Spleen (tissue), 11 donors: ENCODE results near the gene BBS9. TPM values are rescaled to one million over a fixed set of nuclear protein-coding genes. Genes with fewer than 3 reads are reported as not detected.

Source experiments
- DNase-seq: peaks from one replicate; pipeline ENCODE4 v3.0.0-alpha.2; 2020
- H3K27ac ChIP-seq, 8 donors: fragments of 200-600 bp; sonication (generic) in 7 of 8; 1 replicate in 4 of 8; 2 replicates in 4 of 8; pipeline versions ENCODE4 v1.5.0 to v1.8.0; 2016 to 2021; ENCODE audit warnings: inconsistent platforms in 4 of 8, mild to moderate bottlenecking in 4 of 8, moderate library complexity in 1 of 8
- H3K27me3 ChIP-seq, 7 donors: fragments of 200-600 bp; sonication (generic) in 6 of 7; replicated peaks in 1 of 7; 1 replicate in 4 of 7; 2 replicates in 3 of 7; pipeline versions ENCODE4 v1.5.0 to v1.8.0; 2016 to 2021; ENCODE audit warnings: inconsistent platforms in 3 of 7, mild to moderate bottlenecking in 1 of 7
- H3K36me3 ChIP-seq, 6 donors: fragments of 200-600 bp; sonication (generic) in 5 of 6; 1 replicate in 4 of 6; 2 replicates in 2 of 6; pipeline versions ENCODE4 v1.5.0 to v1.8.0; 2016 to 2021; ENCODE audit warnings: inconsistent platforms in 2 of 6
- H3K4me1 ChIP-seq, 6 donors: fragments of 200-600 bp; sonication (generic) in 5 of 6; 1 replicate in 3 of 6; 2 replicates in 3 of 6; pipeline versions ENCODE4 v1.5.0 to v1.8.0; 2016 to 2021; ENCODE audit warnings: inconsistent platforms in 3 of 6
- H3K4me3 ChIP-seq, 8 donors: fragments of 200-600 bp; sonication (generic) in 7 of 8; 1 replicate in 4 of 8; 2 replicates in 4 of 8; pipeline versions ENCODE4 v1.5.0 to v1.8.0; 2016 to 2021; ENCODE audit warnings: inconsistent platforms in 4 of 8, mild to moderate bottlenecking in 4 of 8, moderate library complexity in 2 of 8
- H3K9me3 ChIP-seq, 8 donors: fragments of 200-600 bp; sonication (generic) in 7 of 8; 1 replicate in 4 of 8; 2 replicates in 4 of 8; pipeline versions ENCODE4 v1.5.0 to v1.8.0; 2016 to 2021; ENCODE audit warnings: inconsistent platforms in 4 of 8
- CTCF ChIP-seq, 11 experiments: fragments of 200-600 bp in 7 of 11; fragments of 450-650 bp in 4 of 11; sonication (generic) in 4 of 11; IDR thresholded peaks in 8 of 11; conservative IDR thresholded peaks in 3 of 11; 1 replicate in 7 of 11; 2 replicates in 4 of 11; pipeline versions ENCODE4 v1.4.0 to v1.8.0; 2016 to 2021; ENCODE audit warnings: antibody characterized with exemption in 11 of 11, inconsistent platforms in 4 of 11, mild to moderate bottlenecking in 1 of 11
- POLR2A ChIP-seq, 3 donors: fragments of 450-650 bp; IDR thresholded peaks; one replicate each; pipeline ENCODE4 v1.5.1; 2017; ENCODE audit warnings: antibody characterized with exemption in 3 of 3, mild to moderate bottlenecking in 1 of 3
- POLR2AphosphoS5 ChIP-seq, 3 donors: sonication (generic); formaldehyde crosslinking; IDR thresholded peaks; one replicate each; pipeline ENCODE4 v1.5.1; 2017; ENCODE audit warnings: antibody characterized with exemption in 3 of 3
- WGBS, 5 donors: extraction: QIAGEN DNeasy Blood & Tissue Kit in 3 of 5; methylation state at CpG; one replicate each; pipeline versions ENCODE4 v1.1.5 to v1.1.7; 2013 to 2018; 5-methylcytosine and 5-hydroxymethylcytosine counted together
- intact Hi-C: fragments of 100-400 bp; cut with DNase I; formaldehyde crosslinking; loops from one replicate; pipeline ENCODE4 v1.15.0; 2023; ENCODE audit warnings: low total_unique reads
- polyA plus RNA-seq, 3 donors: library from polyadenylated mRNA; stranded (reverse); fragments of 200-250 nt; gene quantifications; one replicate each; pipeline ENCODE4 v1.2.1, GENCODE V29; 2013
- total RNA-seq, 7 donors: library from RNA; depleted of rRNA in 3 of 7; stranded (reverse); fragments of >200 nt in 3 of 7; fragmentation: NEBNext Ultra II Directional in 4 of 7; extraction: Animal tissue kit (Norgen Biotek cat#: 25700) in 4 of 7; gene quantifications; one replicate each; pipeline versions ENCODE4 v1.1.0 to v1.2.1, GENCODE V29; 2016 to 2021
- donor health status: healthy with polysubstance abuse.
- donor health status: DM: no; HTN: no; CAD: no; lungs with moderate emphysema.
- donor health status: DM: no; HTN: no; CAD: no.
- donor health status: Bipolar disorder and iron deficiency.
- donor health status: healthy.
- donor health status: DM: no; HTN: no; CAD: no.
- donor health status: DM: yes; HTN: yes; CAD: no.

The BBS9 gene
- total and polyA plus RNA-seq, 10 donors = 2.3 to 44.1 (median 25.3) TPM

GRCh38 chr7:33220231-33220630 lies 90.9 kb downstream of the BBS9 start:
- H3K4me3 ChIP-seq = no peak overlapping the region
- intact Hi-C loops = no loop called here
- WGBS, 5 donors = 89 to 94% (median 92%) methylated on average over 4 of the region's 4 CpGs
- no peak overlapping the region for H3K27ac ChIP-seq
- no peaks in the 10 kb centered on the region for H3K27me3 ChIP-seq
- H3K9me3 ChIP-seq = peaks cover 0 to 6% (median 0%) of the 10 kb centered on the region in 8 donors
- DNase-seq = no peak
- peaks cover 0 to 4% (median 0%) of the 10 kb centered on the region in 6 donors for H3K36me3 ChIP-seq
- TF ChIP-seq CTCF (IDR thresholded peaks at IDR 0.05 in 8 of 11, conservative IDR thresholded peaks at IDR 0.05 in 3 of 11) (no peak), POLR2A (IDR thresholded peaks at IDR 0.05) (no peak), POLR2AphosphoS5 (IDR thresholded peaks at IDR 0.05) (no peak)
- no peaks in the 10 kb centered on the region for H3K4me1 ChIP-seq

GRCh38 chr7:33221390-33221789 lies 92.0 kb downstream of the BBS9 start:
- no peaks in the 10 kb centered on the region for H3K27me3 ChIP-seq
- DNase-seq = no peak
- TF ChIP-seq POLR2AphosphoS5 (IDR thresholded peaks at IDR 0.05) (no peak), CTCF (IDR thresholded peaks at IDR 0.05 in 8 of 11, conservative IDR thresholded peaks at IDR 0.05 in 3 of 11) (no peak), POLR2A (IDR thresholded peaks at IDR 0.05) (no peak)
- intact Hi-C loops = no loop called here
- no peak overlapping the region for H3K27ac ChIP-seq
- no peak overlapping the region for H3K4me3 ChIP-seq
- H3K9me3 ChIP-seq = peaks cover 0 to 6% (median 0%) of the 10 kb centered on the region in 8 donors
- H3K36me3 ChIP-seq = peaks cover 0 to 4% (median 0%) of the 10 kb centered on the region in 6 donors
- H3K4me1 ChIP-seq = no peaks in the 10 kb centered on the region
- 91 to 98% (median 97%) methylated on average over 1 of the region's 1 CpG for WGBS, 5 donors

- Histone ChIP-seq H3K4me3 (no peak overlapping the region), H3K27me3 (no peaks in the 10 kb centered on the region), H3K27ac (no peak overlapping the region), H3K9me3 (peaks cover 0 to 3% (median 0%) of the 10 kb centered on the region in 8 donors), H3K36me3 (no peaks in the 10 kb centered on the region), H3K4me1 (peaks cover 0 to 5% (median 0%) of the 10 kb centered on the region in 6 donors)
- 89 to 98% (median 96%) methylated on average over 1 of the region's 1 CpG for WGBS, 5 donors
- TF ChIP-seq POLR2AphosphoS5 (IDR thresholded peaks at IDR 0.05) = no peak
- TF ChIP-seq CTCF (IDR thresholded peaks at IDR 0.05 in 8 of 11, conservative IDR thresholded peaks at IDR 0.05 in 3 of 11) = no peak
- intact Hi-C loops = no loop called here
- DNase-seq = no peak
These were observed 103.3 kb downstream of the BBS9 start for GRCh38 chr7:33232632-33233145.

- peaks cover 0 to 5% (median 0%) of the 10 kb centered on the region in 6 donors for H3K4me1 ChIP-seq
- no peak overlapping the region for H3K4me3 ChIP-seq
- no peak for TF ChIP-seq POLR2A (IDR thresholded peaks at IDR 0.05)
- TF ChIP-seq POLR2AphosphoS5 (IDR thresholded peaks at IDR 0.05) = no peak
- TF ChIP-seq CTCF (IDR thresholded peaks at IDR 0.05 in 8 of 11, conservative IDR thresholded peaks at IDR 0.05 in 3 of 11) = no peak
- H3K9me3 ChIP-seq = peaks cover 0 to 3% (median 0%) of the 10 kb centered on the region in 8 donors
- intact Hi-C loops = no loop called here
- no peak overlapping the region for H3K27ac ChIP-seq
- WGBS, 5 donors = 36 to 58% (median 52%) methylated on average over 3 of the region's 3 CpGs
- H3K36me3 ChIP-seq = no peaks in the 10 kb centered on the region
- no peaks in the 10 kb centered on the region for H3K27me3 ChIP-seq
- no peak for DNase-seq
These were observed 104.3 kb downstream of the BBS9 start for GRCh38 chr7:33233659-33234058.
